Fibroblast of skin of left biceps (primary cell): ENCODE data around the gene INPP5K.
"Not testable (repeated sequence)": the region's sequence is repeated elsewhere in the genome, so short reads cannot be mapped to it uniquely, and the experiment has no call there.

Source experiments
- DNase-seq, 2 experiments: peaks; one replicate each; pipeline ENCODE4 v3.0.0-alpha.2; 2013; ENCODE audit warnings: low read depth in 2 of 2

Gene INPP5K

DNA sequence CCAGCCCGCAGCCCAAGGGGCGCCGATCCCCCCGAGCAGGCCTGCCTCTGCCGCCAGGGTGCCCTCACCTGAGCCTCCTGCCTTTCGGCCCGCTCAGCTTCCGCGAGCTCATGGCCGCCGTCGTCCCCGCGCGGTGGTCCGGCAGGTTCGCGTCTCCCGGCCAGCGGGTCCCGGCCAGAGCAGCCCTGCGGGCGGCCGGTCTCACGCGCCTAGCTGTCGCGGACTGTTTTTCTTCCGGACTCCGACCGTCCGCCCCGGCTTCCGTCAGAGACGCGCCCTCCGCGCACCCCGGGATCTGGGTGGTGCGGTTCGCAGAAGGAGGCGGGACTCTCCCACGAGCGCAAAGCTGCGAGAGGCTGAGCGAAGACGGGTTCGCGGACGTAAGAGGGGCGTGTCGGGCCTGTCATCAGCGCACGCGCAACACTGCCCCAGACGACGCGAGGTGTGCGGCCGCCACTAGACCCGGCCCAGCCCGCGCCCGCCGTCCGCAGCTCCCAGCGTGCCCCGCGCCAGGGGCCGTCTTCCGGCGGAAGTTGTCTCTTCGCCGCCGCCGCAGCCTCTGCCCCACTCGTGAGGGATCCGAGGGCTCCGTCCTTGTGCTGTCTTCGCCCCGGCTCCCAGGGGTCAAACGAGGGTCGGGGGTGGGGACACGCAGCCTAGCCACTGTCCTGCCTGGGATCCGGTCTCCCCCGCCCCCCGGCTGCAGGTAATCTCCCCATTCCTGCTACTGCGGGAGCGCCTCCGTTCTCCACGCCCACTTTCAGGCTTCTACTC, at the start of gene INPP5K:
INPP5K (minus strand) TSS at position 225 of the 774 bp plus-strand sequence; CDS start at position 112, 113 bp downstream.
- peak; percentile 92 to 93 for DNase-seq

DNA sequence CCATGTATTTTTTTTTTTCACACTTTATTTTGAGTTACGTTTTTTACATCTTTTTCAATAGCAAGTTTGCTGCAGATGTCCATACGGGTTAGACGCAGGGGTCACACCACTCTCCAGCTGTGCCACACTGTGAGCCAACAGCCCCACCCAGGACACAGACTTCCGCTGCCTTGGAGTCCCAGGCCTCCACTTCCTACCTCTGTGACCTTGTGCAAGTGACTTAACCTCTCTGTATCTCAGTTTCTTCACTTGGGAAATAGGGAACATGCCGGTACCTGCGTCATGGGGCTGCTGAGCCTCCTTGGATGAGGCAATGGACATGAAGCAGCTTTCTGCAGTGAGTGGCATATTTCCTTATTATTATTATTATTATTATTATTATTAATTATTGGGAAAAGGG, 49.5 kb upstream of the INPP5K start:
- no peak for DNase-seq

DNA sequence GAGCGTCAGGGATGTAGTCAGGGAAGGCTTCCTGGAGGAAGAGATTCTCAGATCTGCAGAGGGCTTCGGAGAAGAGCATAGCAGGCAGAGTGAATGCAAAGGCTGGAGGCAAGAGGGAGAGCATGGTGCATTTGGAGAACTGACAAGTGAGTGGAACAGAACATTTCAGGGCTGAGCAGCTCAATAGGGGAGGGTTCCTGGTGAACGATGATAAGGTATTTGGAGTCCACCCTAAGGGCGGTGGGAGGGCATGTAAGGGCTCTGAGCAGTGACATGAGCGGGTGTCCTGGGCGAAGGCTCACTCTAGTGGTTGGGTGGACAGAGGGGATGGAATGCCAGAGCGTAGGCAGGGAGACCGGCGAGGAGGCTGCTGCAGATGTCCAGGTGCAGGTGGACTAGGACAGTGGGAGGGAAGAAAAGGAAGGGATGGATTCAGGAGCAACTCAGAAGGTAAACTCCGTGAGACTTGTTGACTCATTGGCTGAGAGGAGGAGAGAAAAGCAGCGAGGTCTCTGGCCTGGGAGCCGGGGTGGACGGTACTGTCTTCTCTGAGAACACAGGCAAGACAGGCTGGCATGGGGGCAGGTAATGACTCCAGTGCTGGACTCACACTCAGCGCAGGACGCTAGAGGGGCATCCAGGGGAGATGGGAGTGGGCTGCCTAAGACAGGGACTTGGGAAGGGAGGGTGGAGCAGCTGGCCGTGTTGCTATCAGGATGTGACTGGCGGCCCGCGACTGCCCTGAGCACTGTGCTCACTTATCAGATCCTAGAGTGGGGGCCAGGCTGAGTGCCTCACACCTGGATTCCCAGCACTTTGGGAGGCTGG, 47.6 kb upstream of the INPP5K start:
- DNase-seq = no peak

DNA sequence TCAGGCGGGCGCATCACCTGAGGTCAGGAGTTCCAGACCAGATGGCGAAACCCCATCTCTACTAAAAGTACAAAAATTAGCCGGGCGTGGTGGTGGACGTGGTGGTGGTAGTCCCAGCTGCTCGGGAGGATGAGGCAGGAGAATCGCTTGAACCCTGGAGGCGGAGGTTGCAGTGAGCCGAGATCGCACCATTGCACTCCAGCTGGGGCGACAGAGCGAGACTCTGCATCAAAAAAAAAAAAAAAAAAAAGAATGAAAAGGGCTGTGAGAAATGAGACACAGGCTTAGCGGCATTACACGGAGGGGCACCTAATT, 47.0 kb upstream of the INPP5K start:
- not testable (repeated sequence) for DNase-seq

DNA sequence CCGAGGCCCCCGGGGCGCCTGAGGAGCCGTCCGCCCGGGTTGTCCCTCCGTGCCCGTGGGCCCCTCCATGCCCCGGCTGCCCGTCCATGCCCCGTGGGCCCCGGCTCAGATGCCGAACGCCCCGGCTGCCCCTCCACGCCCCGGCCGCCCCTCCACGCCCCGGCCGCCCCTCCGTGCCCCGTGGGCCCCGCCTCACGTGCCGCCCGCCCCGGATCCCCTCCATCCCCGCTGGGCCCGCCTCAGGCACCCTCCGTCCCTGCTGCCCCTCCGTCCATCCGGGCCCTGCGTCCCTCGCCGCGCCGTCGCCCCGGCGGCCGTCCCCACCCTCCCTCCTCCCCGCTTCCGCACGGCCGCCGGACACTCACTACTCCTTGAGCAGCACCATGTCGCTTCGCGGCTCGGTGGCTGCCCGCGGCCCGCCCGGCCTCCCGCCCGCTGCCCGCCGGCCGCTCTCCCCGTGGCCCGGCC, 45.8 kb upstream of the INPP5K start:
- no peak for DNase-seq

DNA sequence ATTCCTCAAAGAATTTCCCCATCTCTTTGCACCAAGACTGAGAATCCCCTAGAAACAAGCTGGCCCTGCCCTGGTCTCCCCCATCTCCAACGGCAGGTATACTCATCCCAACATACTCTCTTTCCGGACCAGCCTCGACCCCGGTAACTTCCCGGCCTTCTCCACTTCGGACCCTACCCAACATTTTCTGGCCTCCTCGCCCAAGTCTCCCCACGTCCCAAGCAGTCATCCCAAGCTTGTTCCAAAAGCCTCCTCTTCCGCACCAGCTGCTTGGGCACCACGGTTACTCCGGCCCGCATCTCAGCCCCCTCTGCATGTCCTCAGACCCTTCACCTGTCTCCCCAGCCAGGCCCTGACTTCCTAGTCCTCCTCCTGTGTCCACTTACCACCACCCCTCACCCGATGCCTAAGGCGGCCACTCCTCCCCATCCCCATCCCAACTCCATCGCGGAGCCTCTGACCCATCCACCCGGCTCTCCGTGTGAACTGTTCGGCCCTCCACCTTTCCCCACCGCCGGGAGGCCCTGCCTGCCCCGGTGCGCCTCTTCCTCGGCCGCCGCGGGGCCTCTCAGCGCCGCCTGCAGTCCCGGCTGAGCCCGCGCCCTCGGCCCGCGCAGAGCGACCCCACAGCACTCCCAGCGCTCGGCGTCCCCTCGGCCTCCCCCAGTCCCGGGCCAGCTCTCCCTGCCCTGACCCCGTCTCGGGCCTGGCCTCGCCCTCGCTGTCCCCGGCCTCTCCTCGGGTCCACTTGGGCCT, 45.2 kb upstream of the INPP5K start:
- DNase-seq = no peak

DNA sequence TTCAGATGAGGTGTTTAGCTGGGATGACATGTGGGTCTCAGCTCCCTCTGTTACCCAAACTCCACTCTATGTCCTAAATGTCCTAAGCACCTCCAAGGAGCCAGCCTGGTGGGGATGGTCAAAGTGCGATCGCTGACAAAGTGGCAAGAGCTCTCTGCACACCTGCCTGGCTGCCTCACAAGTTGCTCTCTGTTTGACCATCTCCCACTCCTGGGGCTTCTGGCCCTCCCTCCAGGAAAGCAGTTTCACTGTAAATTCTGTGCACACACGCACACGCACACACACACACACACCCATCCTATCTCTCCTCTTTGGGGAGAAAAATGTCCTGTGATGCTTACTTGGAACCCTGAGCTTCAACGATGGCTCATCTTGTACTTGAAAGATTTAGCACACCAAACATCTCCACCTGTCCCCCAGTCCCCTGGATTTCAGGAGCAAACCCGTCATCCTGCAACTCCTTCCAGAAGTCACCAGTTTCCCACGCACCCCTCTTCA, 44.5 kb upstream of the INPP5K start:
- DNase-seq = no peak

DNA sequence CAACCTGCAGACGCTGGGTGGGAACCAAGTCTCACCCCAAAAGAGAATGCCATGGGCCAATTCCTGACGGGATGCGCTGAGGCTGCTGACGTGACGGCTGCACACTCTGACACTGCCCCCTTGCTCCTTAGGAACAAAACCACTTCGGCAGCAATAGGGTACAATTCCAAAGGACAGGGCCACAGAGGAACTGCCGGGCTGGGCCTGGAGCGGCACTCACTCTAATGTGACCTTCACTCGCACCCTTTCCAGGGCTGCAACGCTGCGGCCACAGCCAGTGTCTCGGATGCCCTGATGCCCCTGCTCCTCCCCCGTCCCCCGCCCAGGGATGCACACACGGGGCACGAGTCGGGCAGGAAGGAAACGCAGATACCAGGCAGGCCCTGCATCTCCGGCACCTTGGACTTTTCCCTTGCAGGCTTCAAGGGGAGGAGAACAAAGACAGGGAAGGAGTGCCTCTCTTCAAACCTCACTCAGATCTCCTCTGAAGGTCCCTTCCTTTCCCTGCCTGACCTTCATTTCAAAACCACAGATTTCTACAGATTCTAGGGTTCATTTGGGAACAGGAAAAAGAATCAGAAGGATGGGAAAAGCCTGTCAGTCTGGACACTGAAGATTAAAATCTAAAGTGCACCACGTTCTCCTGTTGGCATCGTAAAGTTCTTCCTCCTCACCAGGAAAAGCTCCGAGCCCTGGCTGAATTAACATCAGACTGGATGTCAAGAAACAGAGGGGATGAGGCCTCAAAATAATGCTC, 43.9 kb upstream of the INPP5K start:
- no peak for DNase-seq

DNA sequence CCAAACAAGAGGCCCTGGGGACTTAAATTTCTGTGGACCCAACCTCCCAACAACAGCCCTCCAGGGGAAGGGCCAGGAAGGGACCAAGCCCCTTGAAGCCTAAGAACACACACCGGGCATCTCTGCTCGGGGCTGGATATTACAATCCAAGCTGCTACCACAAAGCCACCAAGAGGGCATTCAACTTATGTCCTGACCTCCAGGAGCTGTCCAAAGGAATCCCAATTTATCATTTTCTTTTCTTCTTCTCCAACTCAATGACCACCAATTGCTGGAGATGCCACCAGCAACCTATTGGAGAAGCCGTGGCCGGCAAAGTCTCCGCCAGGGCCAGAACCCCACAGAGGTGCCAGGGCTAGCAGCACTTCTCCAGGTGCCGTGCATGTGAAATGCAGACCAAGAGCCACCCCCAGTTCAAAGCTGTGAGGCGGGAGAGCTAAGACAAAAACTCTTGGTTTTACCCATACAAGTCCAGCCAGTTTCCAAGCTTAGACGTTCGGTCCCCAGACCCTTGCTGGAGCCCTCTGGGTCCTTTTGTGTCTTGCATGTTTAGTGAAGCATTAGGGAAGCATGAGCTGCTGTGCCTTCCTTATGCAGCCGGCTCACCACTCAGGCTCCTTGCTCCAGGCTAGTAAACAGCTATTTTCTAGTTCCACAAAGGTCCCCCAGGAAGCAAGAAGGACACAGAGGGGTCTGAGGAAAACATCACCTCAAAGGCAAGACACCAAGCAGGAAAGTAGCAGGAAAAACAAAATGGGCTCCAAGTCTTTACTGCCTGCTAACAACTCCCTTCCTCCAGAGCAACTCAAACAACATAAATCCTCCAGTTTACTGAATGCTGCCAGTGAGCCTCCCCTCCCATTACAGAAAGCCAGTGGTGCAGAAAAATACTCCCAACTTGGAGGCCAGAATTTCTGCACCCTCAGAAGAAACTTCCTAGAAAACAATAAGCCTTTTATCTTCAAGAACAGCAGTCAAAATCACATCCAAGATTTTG, 42.9 kb upstream of the INPP5K start:
- no peak for DNase-seq

DNA sequence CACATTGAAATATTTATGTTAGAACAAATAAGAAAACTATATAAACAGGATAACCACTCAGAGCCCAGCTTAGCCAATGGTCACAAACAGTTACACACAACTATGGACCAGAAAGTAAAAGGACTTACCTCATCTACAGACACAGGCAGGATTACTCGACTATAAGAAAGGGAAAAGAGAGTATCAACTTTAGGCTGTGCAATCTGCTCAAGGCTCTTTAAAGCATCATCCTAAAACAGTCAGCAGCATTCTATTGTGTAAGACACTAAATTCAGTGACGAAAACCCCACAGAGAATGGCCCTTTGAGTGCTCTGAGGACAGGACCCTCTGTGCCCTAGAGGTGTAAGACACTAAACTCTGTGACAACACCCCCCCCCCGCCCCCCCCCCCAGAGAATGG, 42.0 kb upstream of the INPP5K start:
- DNase-seq = no peak

DNA sequence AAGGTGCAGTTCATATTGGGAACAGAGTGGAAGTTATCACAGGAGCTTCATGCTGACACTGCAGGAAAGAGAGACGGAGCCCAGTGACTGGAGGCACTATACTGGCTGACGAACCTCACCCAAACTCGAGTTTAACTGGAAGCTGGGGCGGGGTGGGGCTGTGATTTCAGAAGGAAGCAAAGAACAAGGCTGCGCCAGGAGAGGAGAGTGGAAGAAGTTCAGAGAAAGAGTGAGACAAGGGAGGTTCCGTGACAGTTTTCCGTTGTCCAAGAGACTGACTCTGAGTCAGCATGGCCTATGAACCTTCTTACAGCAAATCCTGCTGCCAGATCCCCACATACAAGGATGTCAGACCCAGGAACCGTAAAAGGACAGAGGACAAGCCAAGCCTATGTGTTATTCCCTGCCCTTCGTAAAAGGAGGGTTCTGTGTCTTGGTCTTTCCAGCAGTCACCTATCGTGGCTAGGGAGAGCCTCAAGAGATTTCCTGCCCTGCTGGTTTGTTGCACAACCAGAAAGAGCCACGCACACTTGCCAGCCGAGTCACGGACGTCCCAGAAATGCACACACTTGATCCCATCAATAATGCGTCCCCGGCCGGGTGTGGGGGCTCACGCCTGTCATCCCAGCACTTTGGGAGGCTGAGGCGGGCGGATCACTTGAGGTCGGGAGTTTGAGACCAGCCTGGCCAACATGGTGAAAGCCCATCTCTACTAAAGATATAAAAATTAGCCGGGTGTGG, 41.1 kb upstream of the INPP5K start:
- no peak for DNase-seq

DNA sequence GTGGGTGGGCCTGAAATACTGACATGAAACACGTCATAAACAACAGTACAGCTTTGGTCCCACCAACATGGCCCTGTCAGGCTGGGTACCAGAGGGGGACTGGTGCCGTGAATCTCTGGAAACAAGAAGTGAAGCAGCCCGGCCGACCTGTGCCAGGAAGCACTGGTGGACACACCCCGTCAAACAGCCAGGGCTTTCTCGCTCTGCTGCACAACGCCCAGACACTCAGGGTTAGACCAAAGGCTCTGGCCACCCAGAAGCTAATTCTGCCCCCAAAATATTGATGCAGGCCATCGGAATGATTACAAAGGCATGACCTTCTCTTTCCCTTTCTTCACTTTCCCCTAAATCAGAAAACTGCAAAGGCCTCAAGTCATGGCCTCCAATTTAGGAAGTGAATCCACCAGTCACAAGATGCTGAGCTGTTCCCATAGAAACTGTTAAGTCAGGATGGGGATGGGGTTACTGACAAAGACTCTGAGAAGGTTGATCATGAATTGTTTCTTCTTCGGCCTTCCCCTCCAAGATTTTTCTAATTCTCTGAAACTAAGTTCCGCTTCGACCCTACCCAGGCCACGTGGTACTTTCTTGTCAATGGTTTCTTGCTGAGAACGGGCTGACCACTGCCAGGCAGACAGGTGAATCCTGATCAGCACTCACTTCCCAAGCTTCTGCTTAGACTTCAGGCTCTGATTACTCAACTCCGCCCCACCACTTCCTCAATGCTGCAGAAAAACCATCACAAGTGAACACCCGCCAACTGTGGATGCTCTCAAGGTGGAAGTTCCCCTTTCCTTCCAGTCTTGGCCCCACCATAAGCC, 39.4 kb upstream of the INPP5K start:
- no peak for DNase-seq

DNA sequence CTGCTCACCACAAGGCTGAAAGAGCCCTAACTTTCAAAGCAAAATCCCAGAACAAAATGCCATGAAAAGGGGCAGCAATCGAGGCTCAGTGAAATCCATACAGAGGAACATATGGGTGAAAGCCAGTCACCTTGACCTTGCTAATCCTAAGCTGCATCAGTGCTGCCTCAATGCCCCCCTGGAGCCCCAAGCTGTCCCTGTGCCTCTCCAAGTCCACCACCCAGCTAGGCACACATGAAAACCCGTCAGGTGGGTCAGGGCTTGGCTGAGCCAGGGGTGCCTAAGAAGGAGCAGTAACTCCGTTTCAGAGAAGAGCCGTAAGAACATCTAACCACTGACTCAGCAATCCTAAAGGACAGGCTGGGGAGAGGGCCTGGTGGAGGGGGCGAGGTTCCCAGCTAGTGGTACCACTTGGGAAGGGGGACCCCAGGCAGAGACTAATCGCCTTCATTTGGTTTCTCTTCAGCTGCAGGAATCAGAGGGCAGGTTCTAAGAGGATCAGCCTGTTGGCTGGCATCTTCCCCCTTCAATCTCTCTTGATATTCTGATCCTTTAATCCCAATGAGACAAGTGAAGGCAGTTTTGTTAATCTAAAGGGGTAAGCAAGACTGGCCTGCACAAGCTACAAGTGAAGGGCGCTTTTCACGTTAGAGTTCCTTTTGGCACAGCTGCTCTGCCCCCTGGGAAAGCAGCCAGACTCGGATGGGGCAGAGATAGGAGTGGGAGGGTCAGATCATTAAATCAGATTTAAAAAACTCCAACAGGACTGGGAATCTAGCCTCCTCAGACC, 38.5 kb upstream of the INPP5K start:
- DNase-seq = no peak

DNA sequence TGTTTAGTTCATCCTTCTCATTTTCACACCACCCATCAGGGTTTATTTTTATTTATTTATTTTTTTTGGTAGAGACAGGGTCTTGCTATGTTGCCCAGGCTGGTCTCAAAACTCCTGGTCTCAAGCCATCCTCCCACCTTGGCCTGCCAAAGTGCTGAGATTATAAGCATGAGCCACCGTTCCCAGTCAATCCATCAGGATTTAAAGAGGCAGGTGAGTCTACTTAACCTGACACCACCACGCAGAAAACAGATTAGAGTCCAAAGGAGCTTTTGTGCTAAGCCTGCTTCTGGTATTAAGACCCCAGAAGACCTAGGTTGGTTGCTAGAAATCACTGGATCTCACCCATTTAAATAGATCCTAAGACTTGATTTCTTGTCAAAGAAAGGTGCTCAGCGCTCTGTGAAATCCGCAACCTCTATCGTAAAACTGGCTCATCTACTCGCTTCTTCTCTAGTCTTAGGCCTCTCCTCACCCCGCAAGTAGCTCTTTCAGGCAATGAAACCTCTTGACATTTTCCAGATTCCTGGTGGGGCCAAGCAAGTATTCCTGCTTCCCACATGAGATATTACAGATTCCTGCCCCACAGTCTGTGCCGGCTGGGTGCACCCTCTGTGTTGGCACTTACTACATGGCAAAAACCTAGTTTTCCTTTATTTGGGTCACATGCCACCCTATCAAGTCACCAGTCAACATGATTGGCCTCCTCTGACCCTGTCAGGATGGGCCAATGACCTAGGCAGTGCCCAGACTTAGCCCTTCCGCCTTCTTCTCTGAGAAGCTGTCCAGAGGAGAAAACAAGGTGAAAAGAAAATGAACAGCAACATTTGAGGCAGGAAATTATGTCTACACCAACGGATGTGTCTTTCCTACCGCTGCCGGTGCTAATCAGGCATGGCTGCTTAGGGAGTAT, 37.2 kb upstream of the INPP5K start:
- DNase-seq = no peak

DNA sequence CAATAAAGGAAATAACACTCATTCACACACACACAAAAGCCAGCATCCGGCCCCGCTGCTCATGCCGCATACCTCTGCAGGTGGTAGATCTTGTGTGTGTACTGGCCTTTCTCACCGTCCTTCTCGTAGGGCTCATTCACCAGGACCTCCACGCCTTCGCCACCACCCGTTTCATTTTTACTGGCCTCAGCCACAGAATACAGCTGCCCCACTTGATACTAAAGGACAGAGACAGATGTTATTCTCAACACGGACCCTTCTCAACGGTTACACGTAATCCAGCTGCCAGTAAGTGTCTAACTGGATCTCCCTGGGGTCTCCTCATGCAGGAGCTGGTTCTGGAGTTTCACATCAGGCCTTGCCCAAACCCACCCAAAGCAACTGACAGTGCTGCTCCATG, 36.5 kb upstream of the INPP5K start:
- no peak for DNase-seq

DNA sequence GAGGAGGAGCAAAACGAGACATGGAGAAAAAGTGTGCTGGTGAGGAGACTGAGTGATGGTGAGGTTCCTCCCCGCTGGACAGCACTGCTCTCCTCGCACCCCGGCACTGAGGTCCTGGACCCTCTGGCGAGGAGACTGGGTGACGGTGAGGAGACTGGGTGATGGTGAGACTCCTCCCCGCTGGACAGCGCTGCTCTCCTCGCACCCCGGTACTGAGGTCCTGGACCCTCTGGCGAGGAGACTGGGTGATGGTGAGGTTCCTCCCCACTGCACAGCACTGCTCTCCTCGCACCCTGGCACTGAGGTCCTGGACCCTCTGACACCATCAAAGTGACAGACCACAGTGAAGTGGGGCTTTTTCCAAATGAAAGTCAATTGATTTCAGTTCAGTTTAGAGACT, 35.3 kb upstream of the INPP5K start:
- no peak for DNase-seq

DNA sequence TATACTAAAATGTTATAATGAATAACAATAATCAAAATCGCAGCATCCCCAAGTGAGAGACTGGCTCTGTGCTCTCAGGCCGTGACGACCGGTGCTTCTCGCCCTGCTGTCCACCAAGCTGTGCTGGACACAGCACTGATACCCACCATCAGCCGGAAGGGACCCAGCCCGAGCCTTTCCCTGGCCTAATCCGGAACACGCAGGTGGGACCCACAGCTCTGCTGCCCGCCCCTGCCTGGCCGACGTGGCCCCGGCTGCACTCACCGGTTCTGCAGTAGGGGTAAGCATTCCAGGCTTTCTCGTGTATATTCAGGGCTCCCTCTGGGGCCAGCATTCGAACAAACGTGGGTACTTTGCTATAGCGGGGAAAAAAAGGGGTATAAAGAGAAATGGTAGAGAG, 31.6 kb upstream of the INPP5K start:
- DNase-seq = no peak
